IPS DF 6.9 (cell line): Measurements from ENCODE around the gene PRKCE.

Source experiments
- DNase-seq: peaks from one replicate; pipeline ENCODE4 v3.0.0-alpha.2; 2013; ENCODE audit warnings: low read depth, low spot score
- H3K27ac ChIP-seq: one replicate; pipeline ENCODE4 v1.5.1; 2013; ENCODE audit warnings: low read length, control low read depth
- H3K27me3 ChIP-seq: 2 replicates; pipeline ENCODE4 v1.6.1; 2013; ENCODE audit warnings: mild to moderate bottlenecking, low read length; ENCODE audit not compliant: control insufficient read depth, insufficient read depth
- H3K36me3 ChIP-seq: 2 replicates; pipeline ENCODE4 v1.6.1; 2013; ENCODE audit warnings: low read length; ENCODE audit not compliant: control insufficient read depth, insufficient read depth
- H3K4me1 ChIP-seq: 2 replicates; pipeline ENCODE4 v1.6.1; 2013; ENCODE audit warnings: low read length; ENCODE audit not compliant: control insufficient read depth, insufficient read depth
- H3K4me3 ChIP-seq: 2 replicates; pipeline ENCODE4 v1.5.1; 2013; ENCODE audit warnings: mild to moderate bottlenecking, low read length
- H3K9me3 ChIP-seq: 2 replicates; pipeline ENCODE4 v1.6.1; 2013; ENCODE audit warnings: low read length, inconsistent platforms; ENCODE audit not compliant: control insufficient read depth, insufficient read depth
- WGBS: extraction: QIAGEN DNeasy Blood & Tissue Kit; methylation state at CpG from one replicate; pipeline ENCODE4 v1.1.7; 2013; ENCODE audit warnings: mixed read lengths, missing lambda C conversion rate; ENCODE audit not compliant: insufficient read length, insufficient coverage; 5-methylcytosine and 5-hydroxymethylcytosine counted together

Gene PRKCE

GRCh38 chr2:46002507-46002883 lies 351.0 kb downstream of the PRKCE start:
- no peak for DNase-seq
- H3K4me1 ChIP-seq: no peaks in the 10 kb centered on the region; the same call in 1 of the 2 replicates
- no peaks in the 10 kb centered on the region for H3K27me3 ChIP-seq
- H3K9me3 ChIP-seq: no peaks in the 10 kb centered on the region
- no CpG with 5 or more reads among the region's 1 CpG for WGBS
- H3K4me3 ChIP-seq: no peak overlapping the region
- no peaks in the 10 kb centered on the region for H3K36me3 ChIP-seq
- no peak overlapping the region for H3K27ac ChIP-seq

GRCh38 chr2:46002947-46003346 lies 351.5 kb downstream of the PRKCE start:
- no CpG with 5 or more reads among the region's 2 CpGs for WGBS
- Histone ChIP-seq H3K36me3 (no peaks in the 10 kb centered on the region), H3K27ac (no peak overlapping the region), H3K4me3 (no peak overlapping the region), H3K27me3 (no peaks in the 10 kb centered on the region), H3K9me3 (no peaks in the 10 kb centered on the region), H3K4me1 (no peaks in the 10 kb centered on the region; the same call in 1 of the 2 replicates)
- no peak for DNase-seq

GRCh38 chr2:46003903-46004473 lies 352.5 kb downstream of the PRKCE start:
- Histone ChIP-seq H3K27me3 (no peaks in the 10 kb centered on the region), H3K27ac (no peak overlapping the region), H3K4me3 (no peak overlapping the region), H3K36me3 (no peaks in the 10 kb centered on the region), H3K9me3 (no peaks in the 10 kb centered on the region), H3K4me1 (no peaks in the 10 kb centered on the region; the same call in 1 of the 2 replicates)
- WGBS: no CpG with 5 or more reads among the region's 9 CpGs
- no peak for DNase-seq

GRCh38 chr2:46006473-46007025 lies 355.1 kb downstream of the PRKCE start:
- H3K4me1 ChIP-seq: no peaks in the 10 kb centered on the region; the same call in 1 of the 2 replicates
- H3K27me3 ChIP-seq: no peaks in the 10 kb centered on the region
- no peak overlapping the region for H3K4me3 ChIP-seq
- whole genome bisulfite sequencing: no CpG with 5 or more reads among the region's 7 CpGs
- H3K36me3 ChIP-seq: no peaks in the 10 kb centered on the region
- no peak for DNase-seq
- H3K9me3 ChIP-seq: no peaks in the 10 kb centered on the region
- no peak overlapping the region for H3K27ac ChIP-seq

- Histone ChIP-seq H3K4me3 (no peak overlapping the region), H3K36me3 (no peaks in the 10 kb centered on the region)
Measured at GRCh38 chr2:46007412-46007811, 355.9 kb downstream of the PRKCE start.

GRCh38 chr2:46008091-46008870 lies 356.8 kb downstream of the PRKCE start:
- Histone ChIP-seq H3K27me3 (no peaks in the 10 kb centered on the region), H3K4me1 (no peaks in the 10 kb centered on the region; the same call in 1 of the 2 replicates), H3K9me3 (no peaks in the 10 kb centered on the region), H3K36me3 (no peaks in the 10 kb centered on the region), H3K27ac (no peak overlapping the region), H3K4me3 (no peak overlapping the region)
- no CpG with 5 or more reads among the region's 5 CpGs for WGBS
- DNase-seq: no peak

More at GRCh38 chr2:46007412-46007811, 355.9 kb downstream of the PRKCE start:
- no peaks in the 10 kb centered on the region for H3K9me3 ChIP-seq
- H3K27ac ChIP-seq: no peak overlapping the region
- WGBS: no CpG with 5 or more reads among the region's 11 CpGs
- no peaks in the 10 kb centered on the region for H3K27me3 ChIP-seq
- DNase-seq: no peak
- H3K4me1 ChIP-seq: no peaks in the 10 kb centered on the region; the same call in 1 of the 2 replicates

GRCh38 chr2:46009315-46009714 lies 357.8 kb downstream of the PRKCE start:
- Histone ChIP-seq H3K4me3 (no peak overlapping the region), H3K27me3 (no peaks in the 10 kb centered on the region), H3K36me3 (no peaks in the 10 kb centered on the region), H3K9me3 (no peaks in the 10 kb centered on the region), H3K27ac (no peak overlapping the region), H3K4me1 (no peaks in the 10 kb centered on the region; the same call in 1 of the 2 replicates)
- WGBS: no CpG with 5 or more reads among the region's 2 CpGs
- no peak for DNase-seq

GRCh38 chr2:46009772-46010171 lies 358.3 kb downstream of the PRKCE start:
- Histone ChIP-seq H3K27ac (no peak overlapping the region), H3K4me1 (no peaks in the 10 kb centered on the region; the same call in 1 of the 2 replicates), H3K36me3 (no peaks in the 10 kb centered on the region), H3K27me3 (no peaks in the 10 kb centered on the region), H3K9me3 (no peaks in the 10 kb centered on the region), H3K4me3 (no peak overlapping the region)
- no peak for DNase-seq
- WGBS: 100% methylated on average over 2 of the region's 2 CpGs

GRCh38 chr2:46010223-46010924 lies 358.9 kb downstream of the PRKCE start:
- Histone ChIP-seq H3K4me3 (no peak overlapping the region), H3K27ac (no peak overlapping the region), H3K4me1 (no peaks in the 10 kb centered on the region; the same call in 1 of the 2 replicates), H3K9me3 (no peaks in the 10 kb centered on the region), H3K27me3 (no peaks in the 10 kb centered on the region), H3K36me3 (no peaks in the 10 kb centered on the region)
- no peak for DNase-seq
- WGBS: no CpG with 5 or more reads among the region's 5 CpGs

- no peak overlapping the region for H3K27ac ChIP-seq
- no peaks in the 10 kb centered on the region; the same call in 1 of the 2 replicates for H3K36me3 ChIP-seq
- no CpG with 5 or more reads among the region's 3 CpGs for WGBS
Measured at GRCh38 chr2:46010925-46011490, 359.5 kb downstream of the PRKCE start.

More at GRCh38 chr2:46010925-46011490, 359.5 kb downstream of the PRKCE start:
- peaks cover 3% of the 10 kb centered on the region; the same call in 1 of the 2 replicates for H3K4me1 ChIP-seq
- no peak for DNase-seq
- H3K4me3 ChIP-seq: no peak overlapping the region
- no peaks in the 10 kb centered on the region for H3K9me3 ChIP-seq
- H3K27me3 ChIP-seq: no peaks in the 10 kb centered on the region
